Progenitor cell of endocrine pancreas (in vitro differentiated cells): ENCODE data around the gene RIBC2. TPM values are rescaled to one million over a fixed set of nuclear protein-coding genes. Genes with fewer than 3 reads are reported as not detected.

ENCODE experiments used
- DNase-seq: peaks from one replicate; pipeline ENCODE4 v3.0.0; 2021; ENCODE audit warnings: low spot score; ENCODE audit not compliant: unreplicated experiment
- H3K27ac Mint-ChIP-seq: 2 replicates; pipeline ENCODE4 v1.8.0; 2021; ENCODE audit warnings: mild to moderate bottlenecking, moderate library complexity, mixed read lengths
- H3K27me3 Mint-ChIP-seq: 2 replicates; pipeline ENCODE4 v1.8.0; 2021; ENCODE audit warnings: mixed read lengths
- H3K36me3 Mint-ChIP-seq: 2 replicates; pipeline ENCODE4 v1.8.0; 2022; ENCODE audit warnings: mixed read lengths; ENCODE audit not compliant: insufficient read depth
- H3K4me1 Mint-ChIP-seq: 2 replicates; pipeline ENCODE4 v1.8.0; 2021; ENCODE audit warnings: low read depth, mixed read lengths
- H3K4me3 Mint-ChIP-seq: 2 replicates; pipeline ENCODE4 v1.8.0; 2021; ENCODE audit warnings: low read depth, mild to moderate bottlenecking, moderate library complexity, mixed read lengths
- H3K9me3 Mint-ChIP-seq: 2 replicates; pipeline ENCODE4 v1.8.0; 2021; ENCODE audit warnings: low read depth, mixed read lengths
- total RNA-seq: library from RNA; stranded (reverse); gene quantifications from 2 replicates; pipeline ENCODE4 v1.2.1, GENCODE V29; 2021
- TF ChIP-seq, protein P1 (sequence below): fragments of 200-600 bp; sonication (generic); IDR thresholded peaks from one replicate; pipeline ENCODE4 v1.5.0; 2021; ENCODE audit warnings: antibody characterized with exemption, mild to moderate bottlenecking; ENCODE audit not compliant: unreplicated experiment

RIBC2 gene
- total RNA-seq, 1 donor from 2014 or later: 7.0 TPM

DNA sequence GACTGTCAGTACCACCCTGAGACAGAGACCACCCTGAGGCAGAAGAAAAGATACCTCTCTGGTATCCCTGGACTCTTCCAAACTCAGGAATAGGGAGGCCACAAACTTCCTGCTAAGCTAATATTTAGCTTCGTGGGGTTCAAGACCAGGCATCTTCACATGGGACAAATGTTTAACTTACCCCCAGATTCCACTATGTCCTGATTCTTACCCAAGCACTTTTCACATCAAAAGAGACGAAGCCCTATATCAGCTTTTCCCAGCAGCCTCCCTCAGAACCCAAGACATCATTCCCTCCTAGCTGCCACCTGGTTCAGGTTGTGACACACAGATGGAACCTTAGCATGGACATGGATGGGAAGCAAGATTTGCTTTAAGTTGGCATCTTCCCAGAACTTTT, 32.1 kb upstream of the RIBC2 start:
- no peak for DNase-seq
- no peak overlapping the region for H3K27ac Mint-ChIP-seq

DNA sequence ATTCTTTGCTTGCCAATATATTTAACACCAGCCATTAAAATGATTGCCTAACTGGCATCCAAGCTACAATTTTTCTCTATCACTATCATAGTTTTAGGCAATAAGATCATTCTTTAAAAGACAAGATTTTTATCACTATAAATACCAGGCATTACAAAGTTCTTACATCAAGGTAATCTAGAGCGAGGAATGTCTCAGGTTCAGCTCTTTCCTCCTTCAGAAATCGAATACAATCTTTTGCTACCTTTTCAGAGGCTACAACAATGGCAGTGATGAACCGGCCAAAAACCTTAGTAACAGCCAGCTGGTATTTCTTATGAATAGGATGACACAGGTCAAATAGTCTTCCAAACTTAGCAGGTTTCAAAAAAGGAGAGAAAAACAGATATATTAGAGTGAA, 23.9 kb upstream of the RIBC2 start:
- no peak for DNase-seq
- no peak overlapping the region for H3K27ac Mint-ChIP-seq
- no peaks in the 10 kb centered on the region for H3K36me3 Mint-ChIP-seq
- no peak overlapping the region for H3K4me3 Mint-ChIP-seq
- TF ChIP-seq, protein P1, sequence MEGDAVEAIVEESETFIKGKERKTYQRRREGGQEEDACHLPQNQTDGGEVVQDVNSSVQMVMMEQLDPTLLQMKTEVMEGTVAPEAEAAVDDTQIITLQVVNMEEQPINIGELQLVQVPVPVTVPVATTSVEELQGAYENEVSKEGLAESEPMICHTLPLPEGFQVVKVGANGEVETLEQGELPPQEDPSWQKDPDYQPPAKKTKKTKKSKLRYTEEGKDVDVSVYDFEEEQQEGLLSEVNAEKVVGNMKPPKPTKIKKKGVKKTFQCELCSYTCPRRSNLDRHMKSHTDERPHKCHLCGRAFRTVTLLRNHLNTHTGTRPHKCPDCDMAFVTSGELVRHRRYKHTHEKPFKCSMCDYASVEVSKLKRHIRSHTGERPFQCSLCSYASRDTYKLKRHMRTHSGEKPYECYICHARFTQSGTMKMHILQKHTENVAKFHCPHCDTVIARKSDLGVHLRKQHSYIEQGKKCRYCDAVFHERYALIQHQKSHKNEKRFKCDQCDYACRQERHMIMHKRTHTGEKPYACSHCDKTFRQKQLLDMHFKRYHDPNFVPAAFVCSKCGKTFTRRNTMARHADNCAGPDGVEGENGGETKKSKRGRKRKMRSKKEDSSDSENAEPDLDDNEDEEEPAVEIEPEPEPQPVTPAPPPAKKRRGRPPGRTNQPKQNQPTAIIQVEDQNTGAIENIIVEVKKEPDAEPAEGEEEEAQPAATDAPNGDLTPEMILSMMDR: no peak
- no peaks in the 10 kb centered on the region for H3K4me1 Mint-ChIP-seq
- H3K9me3 Mint-ChIP-seq: no peaks in the 10 kb centered on the region
- peaks cover 3% of the 10 kb centered on the region for H3K27me3 Mint-ChIP-seq

More for the DNA sequence above, 32.1 kb upstream of the RIBC2 start:
- Mint-ChIP-seq H3K4me1 (no peaks in the 10 kb centered on the region), H3K36me3 (no peaks in the 10 kb centered on the region), H3K4me3 (no peak overlapping the region), H3K9me3 (no peaks in the 10 kb centered on the region), H3K27me3 (no peaks in the 10 kb centered on the region)
- TF ChIP-seq, protein P1: no peak

DNA sequence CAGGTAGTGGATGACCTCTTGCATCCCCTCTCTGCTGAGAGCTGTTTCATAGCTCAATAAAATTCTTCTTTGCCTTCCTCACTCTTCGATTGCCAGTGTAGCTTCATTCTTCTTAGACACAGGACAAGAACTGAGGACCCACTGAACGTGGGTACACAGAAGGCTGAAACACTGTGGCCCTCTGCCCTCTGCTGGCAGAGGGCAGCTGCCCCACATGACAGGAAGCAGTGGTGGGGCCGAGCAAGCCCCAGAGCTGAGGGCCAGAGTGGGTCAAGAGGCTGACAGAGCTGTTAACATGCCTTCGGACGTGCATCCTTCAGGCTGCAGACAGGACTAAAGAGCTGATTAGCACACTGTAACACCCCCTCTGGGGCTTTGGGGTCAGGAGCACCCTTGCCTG, 15.7 kb upstream of the RIBC2 start:
- Mint-ChIP-seq H3K4me3 (no peak overlapping the region), H3K4me1 (no peaks in the 10 kb centered on the region), H3K9me3 (no peaks in the 10 kb centered on the region), H3K27ac (no peak overlapping the region), H3K27me3 (no peaks in the 10 kb centered on the region), H3K36me3 (no peaks in the 10 kb centered on the region)
- TF ChIP-seq, protein P1: no peak
- no peak for DNase-seq

DNA sequence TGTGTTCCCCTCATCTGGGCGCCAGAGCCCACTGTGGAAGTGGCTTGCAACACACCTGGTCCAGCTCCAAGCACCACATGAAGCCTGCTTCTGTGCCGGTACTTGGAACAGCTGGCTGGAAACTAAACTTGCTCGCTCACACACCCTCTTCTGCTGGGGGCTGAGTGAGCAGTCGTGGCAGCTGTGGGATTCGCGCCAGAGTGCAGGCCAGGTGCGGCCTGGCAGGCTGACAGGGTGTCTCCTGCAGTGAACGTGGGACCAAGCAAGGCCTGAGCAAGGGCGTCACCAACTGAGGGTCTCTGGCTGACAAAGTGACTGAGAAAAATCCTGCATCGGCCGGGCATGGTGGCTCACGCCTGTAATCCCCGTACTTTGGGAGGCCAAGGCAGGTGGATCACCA, 15.3 kb upstream of the RIBC2 start:
- Mint-ChIP-seq H3K4me3 (no peak overlapping the region), H3K27me3 (no peaks in the 10 kb centered on the region), H3K36me3 (no peaks in the 10 kb centered on the region), H3K9me3 (no peaks in the 10 kb centered on the region), H3K4me1 (no peaks in the 10 kb centered on the region), H3K27ac (no peak overlapping the region)
- TF ChIP-seq, protein P1: no peak
- DNase-seq: no peak

DNA sequence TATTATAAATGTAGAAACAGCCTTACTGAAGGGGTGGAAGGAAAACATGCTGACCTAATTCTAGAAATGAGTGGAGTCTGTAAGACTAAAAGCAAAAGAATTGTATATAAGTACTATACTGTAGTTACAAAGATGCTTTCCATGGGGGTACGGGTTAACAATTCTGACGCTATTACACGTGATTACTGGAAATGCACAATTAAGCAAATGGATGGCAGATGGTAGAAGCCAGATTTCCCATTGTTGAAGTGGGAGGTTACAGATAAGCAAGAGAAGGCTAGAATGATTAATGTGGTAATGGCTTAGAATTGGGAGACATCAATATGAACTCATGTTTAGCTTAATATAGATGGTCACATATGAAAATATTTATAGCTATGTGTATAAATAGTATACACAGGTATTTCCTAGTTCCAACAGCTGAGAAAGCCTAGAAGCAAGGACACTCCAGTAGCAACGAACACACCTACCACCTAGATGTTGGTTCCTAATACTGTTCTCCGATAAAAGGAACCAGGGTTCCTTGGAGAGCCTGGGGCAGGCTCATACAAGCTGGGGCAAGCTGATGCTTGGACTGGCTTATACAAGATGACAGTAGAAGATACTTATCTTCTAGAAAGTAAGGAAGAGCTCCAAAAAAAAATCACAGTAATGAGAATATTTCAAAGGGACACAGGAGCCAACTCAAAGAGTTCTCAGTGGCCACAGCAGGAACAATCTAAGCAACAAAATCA, 13.6 kb upstream of the RIBC2 start:
- Mint-ChIP-seq H3K4me1 (no peaks in the 10 kb centered on the region), H3K4me3 (no peak overlapping the region), H3K27ac (no peak overlapping the region), H3K9me3 (no peaks in the 10 kb centered on the region), H3K27me3 (no peaks in the 10 kb centered on the region), H3K36me3 (no peaks in the 10 kb centered on the region)
- TF ChIP-seq, protein P1: no peak
- DNase-seq: no peak
